HFF-Myc (cell line): ENCODE data around the gene OR13A1.

Experiments used
- DNase-seq: peaks from one replicate; pipeline ENCODE4 v3.0.0-alpha.2; 2011; ENCODE audit warnings: low read depth; ENCODE audit errors: extremely low read depth
- H3K4me3 ChIP-seq: replicated peaks from 2 replicates; pipeline ENCODE4 v1.5.1; 2011; ENCODE audit warnings: low read depth, mild to moderate bottlenecking, control low read depth, low read length
- CTCF ChIP-seq: IDR thresholded peaks from 2 replicates; pipeline ENCODE4 v1.5.1; 2012; ENCODE audit warnings: mild to moderate bottlenecking, low read depth, low read length, control low read depth; ENCODE audit errors: missing control alignments

The OR13A1 gene

DNA sequence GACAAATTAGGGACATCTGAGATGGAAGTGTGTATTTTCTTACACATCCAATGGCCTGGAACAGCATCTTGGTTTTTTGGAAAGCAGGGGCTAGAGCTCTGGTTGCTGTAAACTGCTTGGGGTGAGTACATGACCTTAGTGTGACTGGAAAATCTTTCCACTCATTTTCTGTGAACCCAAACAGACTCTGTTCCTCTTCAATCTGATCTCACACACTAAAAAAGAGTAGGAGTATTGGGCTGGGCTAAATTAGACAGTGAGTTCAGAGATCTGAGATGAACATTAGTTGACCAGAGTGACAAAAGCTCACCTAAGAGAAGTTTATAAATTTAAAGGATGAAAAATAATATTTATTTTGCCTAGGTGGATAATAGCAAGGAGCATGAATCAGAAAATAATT lies 59.2 kb downstream of the OR13A1 start:
- no peak for TF ChIP-seq CTCF
- DNase-seq = no peak
- H3K4me3 ChIP-seq = no peak overlapping the region

- TF ChIP-seq CTCF = no peak
- no peak overlapping the region for H3K4me3 ChIP-seq
- DNase-seq = no peak
Measured at GRCh38 chr10:45255706-45256105, 59.7 kb downstream of the OR13A1 start.

GRCh38 chr10:45254892-45255291 lies 60.5 kb downstream of the OR13A1 start:
- TF ChIP-seq CTCF = no peak
- DNase-seq = no peak

GRCh38 chr10:45253183-45253914 lies 62.1 kb downstream of the OR13A1 start:
- TF ChIP-seq CTCF = no peak
- DNase-seq = no peak

More at GRCh38 chr10:45254892-45255291, 60.5 kb downstream of the OR13A1 start:
- H3K4me3 ChIP-seq = no peak overlapping the region

More at GRCh38 chr10:45253183-45253914, 62.1 kb downstream of the OR13A1 start:
- no peak overlapping the region for H3K4me3 ChIP-seq
